CD4-positive, alpha-beta T cell treated with Interleukin-2 at 100 ng/mL for 4 hours (primary cell): Measurements from ENCODE around the gene RGS14.

ENCODE experiments used
- DNase-seq: peaks from one replicate; pipeline ENCODE4 v3.0.0-alpha.2; 2020; ENCODE audit warnings: low spot score

Gene RGS14

GRCh38 chr5:177357459-177358351 lies at the start of gene RGS14:
TSS of gene RGS14 (plus strand) at chr5:177357924. CDS start at chr5:177358025, 101 bp downstream.
- peak; percentile 87 for DNase-seq

GRCh38 chr5:177308740-177309139 lies 49.0 kb upstream of the RGS14 start:
- DNase-seq, result no peak

GRCh38 chr5:177309351-177310191 lies 48.2 kb upstream of the RGS14 start:
- DNase-seq, result peak; percentile 78

GRCh38 chr5:177310332-177310731 lies 47.4 kb upstream of the RGS14 start:
- DNase-seq, result no peak

- DNase-seq, result peak; percentile 26
These were observed 46.9 kb upstream of the RGS14 start for GRCh38 chr5:177310757-177311391.

GRCh38 chr5:177311392-177311722 lies 46.4 kb upstream of the RGS14 start:
- DNase-seq, result no peak

GRCh38 chr5:177311723-177312648 lies 45.7 kb upstream of the RGS14 start, which contains the start of gene MXD3:
TSS of gene MXD3 (minus strand) at chr5:177311898. CDS start at chr5:177311830, 68 bp downstream.
- peak; percentile 95 for DNase-seq

- no peak for DNase-seq
These were observed 45.0 kb upstream of the RGS14 start for GRCh38 chr5:177312649-177313181.

- DNase-seq, result no peak
These were observed 44.0 kb upstream of the RGS14 start for GRCh38 chr5:177313561-177314259.

GRCh38 chr5:177314376-177315342 lies 43.1 kb upstream of the RGS14 start:
- no peak for DNase-seq

GRCh38 chr5:177315411-177315810 lies 42.3 kb upstream of the RGS14 start:
- DNase-seq, result no peak

GRCh38 chr5:177316005-177316404 lies 41.7 kb upstream of the RGS14 start:
- no peak for DNase-seq

- peak; percentile 83 for DNase-seq
These were observed 39.8 kb upstream of the RGS14 start for GRCh38 chr5:177317959-177318377.

GRCh38 chr5:177319913-177320588 lies 37.7 kb upstream of the RGS14 start:
- no peak for DNase-seq

- no peak for DNase-seq
These were observed 36.8 kb upstream of the RGS14 start for GRCh38 chr5:177320879-177321278.

- DNase-seq, result no peak
These were observed 31.8 kb upstream of the RGS14 start for GRCh38 chr5:177325868-177326381.

GRCh38 chr5:177327539-177328522 lies 29.9 kb upstream of the RGS14 start:
- no peak for DNase-seq
